HG03565 (cell line): ENCODE data around the gene SFSWAP.

Source experiments
- ATAC-seq: cut with Tn5 transposase; IDR thresholded peaks from one replicate; pipeline ENCODE4 v1.9.1; 2021; ENCODE audit warnings: mild to moderate bottlenecking, moderate library complexity; ENCODE audit not compliant: unreplicated experiment

SFSWAP gene

DNA sequence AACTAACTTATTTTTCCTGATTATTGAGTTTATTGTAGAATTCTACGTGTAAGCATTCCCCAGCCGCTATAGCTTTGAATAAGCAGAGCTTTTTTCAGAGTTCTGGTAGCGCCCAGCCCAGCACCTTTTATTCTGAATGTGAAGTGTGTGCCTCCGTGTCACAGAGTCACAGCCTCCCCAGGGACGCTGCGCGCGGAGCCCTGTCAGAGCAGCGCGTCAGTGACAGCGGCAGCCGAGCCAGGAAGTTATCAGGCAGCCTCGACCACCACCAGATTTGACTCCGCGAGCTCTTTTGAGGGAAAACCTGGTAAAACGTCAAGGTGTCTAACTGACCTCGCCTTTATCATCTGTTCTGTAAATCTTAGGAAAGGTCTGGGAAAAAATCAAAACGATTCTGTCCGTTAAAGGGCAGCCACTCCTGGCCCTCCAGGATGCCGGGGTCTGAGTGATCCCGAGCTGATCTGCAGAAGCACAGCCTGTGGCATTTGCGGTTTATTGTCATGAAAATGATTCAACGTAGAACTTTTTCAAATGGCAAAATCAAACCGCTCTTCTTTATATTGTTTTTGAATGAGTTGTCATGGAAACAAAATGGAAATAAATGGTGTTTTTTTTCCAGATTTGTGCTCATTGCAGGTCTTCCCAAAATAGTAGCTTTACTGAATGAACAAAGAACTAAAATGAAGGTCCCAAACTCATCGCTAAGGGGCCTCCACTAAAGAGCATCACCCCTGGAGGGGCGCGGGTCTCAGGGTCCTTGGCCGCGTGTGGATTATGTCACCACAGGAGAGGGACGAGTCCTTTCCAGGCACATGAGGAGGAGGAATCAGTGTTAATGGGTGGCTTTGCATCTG is 74.2 kb downstream of the SFSWAP start:
- ATAC-seq: no peak

DNA sequence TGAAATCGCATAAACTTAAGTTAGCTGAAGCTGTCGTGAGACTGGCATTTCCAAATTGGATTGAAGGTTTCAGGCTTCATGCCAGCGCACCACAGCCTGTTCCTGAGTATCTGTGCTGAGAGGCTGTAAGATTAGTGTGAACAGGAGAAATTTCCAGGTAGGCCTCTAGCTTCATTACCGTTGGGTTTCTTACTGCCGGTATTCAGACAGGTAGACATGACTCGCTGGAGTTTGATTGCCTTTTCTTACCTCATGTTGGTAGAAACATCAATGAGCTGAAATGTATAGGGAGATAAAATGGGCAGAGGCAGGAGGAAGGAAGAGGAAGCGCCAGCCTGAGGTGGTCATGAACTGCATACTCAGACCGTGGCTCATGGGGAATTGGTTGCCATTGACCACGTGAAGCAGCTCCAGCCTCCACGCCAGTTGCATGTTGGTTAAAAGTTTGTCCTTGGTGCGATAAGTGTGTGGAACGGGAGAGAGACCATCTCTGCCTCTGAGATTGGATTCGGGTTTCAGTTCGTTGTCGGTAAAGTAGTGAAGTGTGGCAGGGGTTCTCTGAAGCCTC is 75.0 kb downstream of the SFSWAP start:
- ATAC-seq: no peak

DNA sequence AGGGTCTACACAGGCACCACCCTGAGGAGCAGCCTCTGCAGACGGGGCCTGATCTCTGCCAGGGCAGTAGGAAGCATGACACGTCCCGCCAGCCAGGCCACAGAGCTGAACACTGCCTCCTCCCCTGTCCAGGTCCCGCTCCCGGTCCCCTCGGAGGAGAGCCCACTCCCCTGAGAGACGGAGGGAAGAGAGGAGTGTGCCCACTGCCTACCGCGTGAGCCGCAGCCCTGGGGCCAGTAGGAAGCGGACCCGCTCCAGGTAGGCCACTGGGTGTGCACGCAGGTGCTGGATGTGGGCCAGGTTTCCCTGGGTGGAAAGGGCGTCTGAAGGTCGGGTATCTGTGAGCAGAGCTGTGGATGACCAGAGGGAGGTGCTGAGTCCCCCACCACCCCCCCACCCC is 75.4 kb downstream of the SFSWAP start:
- ATAC-seq: no peak

DNA sequence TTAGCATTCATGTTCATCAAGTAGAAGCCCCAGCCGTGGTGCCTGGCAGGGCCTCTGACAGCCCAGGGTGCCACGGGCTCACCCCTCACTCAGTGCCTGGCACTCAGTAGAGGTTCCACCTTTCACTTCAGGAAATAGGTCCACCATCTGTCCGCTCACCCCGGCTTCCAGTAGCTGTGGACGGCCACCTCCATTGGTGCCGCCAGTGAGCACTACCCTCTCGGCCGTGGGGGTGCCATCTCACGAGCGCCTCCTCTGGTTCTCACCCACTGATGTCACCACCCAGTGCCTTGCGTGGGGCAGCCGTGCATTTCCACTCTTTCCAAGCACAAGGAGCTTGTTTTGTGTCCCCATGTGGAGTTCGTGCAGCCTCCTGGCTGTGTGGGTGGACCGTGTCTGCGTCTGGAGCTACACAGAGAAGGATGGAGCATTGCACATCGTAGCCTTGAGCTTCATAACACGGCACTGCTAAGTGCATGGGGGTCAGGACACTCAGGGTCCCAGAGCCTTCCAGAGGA is 76.3 kb downstream of the SFSWAP start:
- ATAC-seq: no peak

DNA sequence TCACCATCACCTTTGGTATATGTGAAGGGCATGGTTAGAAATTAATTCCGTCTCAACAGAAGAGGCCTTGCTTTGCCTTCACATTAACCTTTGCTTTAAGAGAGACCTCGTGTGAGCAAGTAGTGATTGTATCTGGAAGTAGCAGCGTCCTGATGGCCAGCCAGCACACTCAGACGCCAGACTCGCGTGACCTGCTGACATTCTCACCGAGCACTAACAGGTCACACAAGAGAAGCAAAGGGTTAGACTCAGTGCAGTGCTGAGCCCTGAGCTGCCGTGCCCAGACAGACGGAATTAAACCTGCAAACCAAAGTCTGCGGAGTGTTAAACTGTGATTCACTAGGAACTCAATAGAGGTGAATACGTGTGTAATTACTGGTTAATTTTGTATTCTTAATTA is 77.2 kb downstream of the SFSWAP start:
- ATAC-seq: no peak

DNA sequence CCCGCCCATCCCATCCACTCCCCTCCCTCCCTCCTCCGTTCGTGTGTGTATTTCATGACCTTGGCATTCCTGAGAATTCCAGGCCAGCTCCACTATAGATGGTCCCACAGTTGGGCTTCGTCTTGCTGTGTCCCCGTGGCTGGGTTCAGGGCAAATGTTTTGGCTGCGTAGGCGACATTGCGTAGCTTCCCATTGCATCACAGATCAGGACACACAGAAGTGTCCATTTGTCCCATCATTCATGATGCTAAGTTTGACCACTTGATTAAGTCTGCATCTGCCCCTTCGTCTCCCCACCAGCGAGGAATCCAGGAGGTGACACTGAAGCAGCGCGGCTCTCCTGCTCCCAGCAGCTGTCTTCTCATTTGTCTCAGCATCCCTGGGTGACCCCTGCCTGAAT is 78.7 kb downstream of the SFSWAP start:
- no peak for ATAC-seq

DNA sequence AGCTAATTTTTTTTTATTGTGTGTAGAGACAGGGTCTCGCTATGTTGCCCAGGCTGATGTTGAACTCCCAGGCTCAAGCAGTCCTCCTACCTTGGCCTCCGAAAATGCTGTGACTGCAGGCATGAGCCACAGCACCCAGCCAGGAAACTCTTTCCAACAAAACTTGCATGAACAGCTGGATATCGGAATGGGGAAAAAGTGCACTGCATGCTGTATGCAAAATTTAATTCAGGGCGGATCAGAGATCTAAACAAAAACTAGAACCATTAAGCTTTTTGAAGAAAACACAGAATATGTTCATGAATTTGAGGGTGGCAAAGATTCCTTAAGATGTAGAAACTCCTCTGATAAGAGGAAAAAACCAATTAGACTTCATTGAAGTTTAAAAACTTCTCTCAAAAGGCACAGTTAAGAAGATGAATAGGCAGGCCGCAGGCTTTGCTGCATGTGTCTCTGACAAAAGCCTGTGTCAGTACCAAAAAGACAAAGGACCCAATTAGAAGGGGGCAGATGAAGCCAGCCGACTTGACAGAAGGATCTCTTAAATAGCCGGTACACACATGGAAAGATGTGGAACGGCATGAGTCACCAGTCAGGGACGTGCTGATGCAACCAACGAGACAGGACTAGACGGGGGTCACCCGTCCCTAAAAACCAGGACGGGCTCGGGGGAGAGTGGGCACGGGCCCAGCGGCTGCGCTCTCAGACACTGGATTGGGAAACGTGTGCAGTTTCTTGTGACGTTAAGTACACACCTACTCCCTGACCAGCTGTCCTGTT is 82.5 kb downstream of the SFSWAP start:
- ATAC-seq: no peak

DNA sequence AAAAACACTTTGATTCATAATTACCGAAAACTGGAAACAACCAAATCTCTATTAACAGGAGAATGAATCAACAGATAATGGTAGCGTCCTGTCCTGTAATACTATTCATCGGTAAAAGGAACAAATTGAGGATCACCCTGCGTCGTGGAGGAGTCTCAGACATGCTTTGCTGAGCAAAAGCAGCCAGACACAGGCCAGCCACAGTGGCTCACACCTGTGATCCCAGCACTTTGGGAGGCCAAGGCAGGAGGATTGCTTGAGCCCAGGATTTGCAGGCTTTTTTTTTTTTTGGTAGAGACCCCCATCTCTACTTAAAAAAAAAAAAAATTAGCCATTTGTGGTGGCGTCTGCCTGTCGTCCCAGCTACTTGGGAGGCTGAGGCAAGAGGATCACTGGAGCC is 83.2 kb downstream of the SFSWAP start:
- ATAC-seq: no peak

DNA sequence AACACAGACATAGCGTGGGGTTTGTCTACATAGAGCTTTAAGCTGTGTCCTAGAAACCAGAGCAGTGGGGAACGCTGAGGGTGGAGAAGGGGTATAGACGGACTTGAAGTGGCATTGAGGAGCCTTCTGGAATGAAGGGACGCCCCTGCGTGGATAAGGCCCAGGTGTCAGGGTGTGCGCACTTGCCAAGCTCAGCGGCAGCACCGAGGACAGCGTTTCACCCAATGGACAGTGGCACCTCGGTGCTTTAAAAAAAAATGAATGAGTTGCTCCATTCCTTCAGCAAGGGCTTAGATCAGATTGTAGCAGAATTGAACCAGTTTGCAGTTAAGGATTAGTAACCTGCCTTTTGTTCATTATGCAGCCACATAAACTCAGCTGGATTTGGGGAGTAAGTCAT is 83.7 kb downstream of the SFSWAP start:
- no peak for ATAC-seq

DNA sequence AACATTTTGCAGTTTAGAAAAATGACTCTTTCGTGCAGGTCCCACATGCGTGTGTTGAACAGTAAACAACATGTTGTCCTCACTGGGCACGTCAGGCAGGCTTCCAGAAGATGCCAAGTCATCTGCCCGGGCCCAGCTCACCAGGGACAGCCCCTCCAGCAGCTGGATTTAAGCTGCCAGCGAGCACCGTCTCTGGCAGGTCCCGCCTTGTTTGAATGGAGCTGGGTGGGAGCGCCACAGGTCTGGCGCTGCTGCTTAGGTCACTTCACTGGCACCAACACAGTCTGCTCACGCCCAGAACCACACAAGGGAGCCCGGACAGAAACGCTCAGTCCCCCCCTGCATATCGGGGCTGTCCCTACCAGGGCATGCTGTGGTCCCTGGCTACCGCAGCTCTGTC is 84.2 kb downstream of the SFSWAP start:
- no peak for ATAC-seq

DNA sequence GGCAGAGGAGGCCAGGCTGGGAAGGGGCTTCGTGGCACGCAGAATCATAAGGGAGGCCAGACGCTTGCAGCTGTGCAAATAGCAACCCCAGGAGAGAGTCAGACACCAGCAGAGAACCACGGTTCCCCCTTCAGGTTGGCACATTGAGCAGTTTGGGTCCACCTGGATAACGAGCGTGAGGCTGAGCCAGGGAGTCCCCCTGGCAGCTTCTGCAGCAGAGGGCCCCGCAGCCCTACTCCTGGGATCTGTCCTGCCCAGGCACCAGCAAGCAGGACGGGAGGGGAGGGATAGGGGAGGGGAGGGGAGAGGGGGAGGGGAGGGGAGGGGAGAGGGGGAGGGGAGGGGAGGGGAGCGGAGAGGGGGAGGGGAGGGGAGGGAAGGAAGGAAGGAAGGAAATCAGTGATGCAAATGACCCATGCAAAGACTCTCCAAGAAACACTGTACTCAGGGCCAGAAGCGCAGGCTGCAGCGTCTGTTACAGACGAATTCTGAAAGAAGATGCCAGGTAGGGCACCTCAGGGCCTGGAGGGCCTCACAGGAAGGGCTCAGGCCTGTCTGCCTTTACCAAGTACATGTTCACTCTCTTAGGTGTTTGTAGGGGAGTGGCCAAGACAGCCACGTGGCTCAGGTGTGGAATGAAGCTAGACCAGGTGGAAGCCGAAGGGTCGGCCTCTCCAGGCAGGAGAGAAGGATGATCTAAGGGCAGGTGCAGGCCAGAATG is 85.0 kb downstream of the SFSWAP start:
- ATAC-seq: no peak

DNA sequence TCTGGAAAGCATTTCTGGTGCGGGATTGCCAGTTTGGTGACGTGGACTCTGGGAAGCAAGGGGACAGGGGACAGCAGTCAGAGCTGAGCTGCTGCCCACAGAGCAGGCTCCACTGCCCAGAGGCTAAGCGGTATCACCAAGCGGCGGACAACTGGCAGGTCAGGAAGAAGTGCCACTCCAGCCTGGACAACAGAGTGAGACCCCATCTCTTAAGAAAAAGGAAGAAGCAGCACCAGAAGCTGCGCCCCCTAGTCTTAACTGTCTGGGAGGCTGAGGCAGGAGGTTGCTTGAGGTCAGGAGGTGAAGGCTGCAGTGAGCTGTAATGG is 85.5 kb downstream of the SFSWAP start:
- no peak for ATAC-seq

DNA sequence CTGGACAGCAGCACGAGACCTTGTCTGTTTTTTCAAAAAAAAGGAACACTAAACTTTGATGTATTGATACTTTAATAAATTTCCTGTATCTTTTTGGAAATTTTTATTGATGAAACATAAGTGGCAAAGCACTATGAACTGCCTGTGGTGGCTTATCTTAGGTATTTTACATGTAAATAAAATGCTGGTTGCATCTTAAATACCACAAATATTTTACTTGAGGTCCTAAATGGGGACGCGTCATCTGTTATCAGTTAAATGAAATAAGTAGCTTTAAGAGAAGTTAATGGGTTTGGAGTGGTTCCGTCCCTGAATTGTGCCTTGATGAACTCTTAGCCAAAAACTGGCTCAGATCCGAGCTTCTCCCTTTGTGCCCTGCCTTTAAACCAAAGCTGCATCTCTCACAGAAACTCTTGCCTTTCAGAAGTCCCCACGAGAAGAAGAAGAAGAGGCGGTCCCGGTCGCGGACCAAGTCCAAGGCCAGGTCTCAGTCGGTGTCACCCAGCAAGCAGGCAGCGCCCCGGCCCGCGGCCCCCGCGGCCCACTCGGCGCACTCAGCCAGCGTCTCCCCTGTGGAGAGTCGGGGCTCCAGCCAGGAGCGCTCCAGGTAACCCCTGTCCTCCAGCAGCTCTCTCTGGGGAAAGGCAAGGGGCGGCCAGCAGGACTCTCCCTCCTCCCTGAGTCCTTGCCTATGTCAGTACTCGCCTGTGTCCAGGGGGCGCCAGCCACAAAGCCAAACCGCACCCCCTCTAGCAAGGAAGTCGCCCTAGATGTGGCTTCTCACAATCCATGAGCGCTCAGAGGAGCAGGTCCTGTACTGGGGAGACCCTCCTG is 86.1 kb downstream of the SFSWAP start:
- ATAC-seq: no peak

DNA sequence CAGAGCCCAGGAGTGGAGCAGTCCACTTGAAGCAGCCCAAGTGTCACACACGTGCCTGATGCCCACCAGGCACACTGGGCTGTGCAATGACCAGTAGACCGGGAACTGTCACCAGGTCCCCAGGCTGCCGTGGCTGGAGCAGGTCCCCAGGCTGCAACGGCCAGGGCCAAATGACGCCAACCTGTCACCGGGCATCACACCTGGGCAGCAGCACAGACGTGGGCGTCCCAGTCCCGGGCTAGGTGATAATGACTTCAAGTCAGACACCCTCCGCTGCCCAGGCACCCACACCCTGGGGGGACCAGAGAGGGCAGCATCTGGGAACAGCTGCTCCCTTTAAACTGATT is 86.7 kb downstream of the SFSWAP start:
- ATAC-seq: no peak

DNA sequence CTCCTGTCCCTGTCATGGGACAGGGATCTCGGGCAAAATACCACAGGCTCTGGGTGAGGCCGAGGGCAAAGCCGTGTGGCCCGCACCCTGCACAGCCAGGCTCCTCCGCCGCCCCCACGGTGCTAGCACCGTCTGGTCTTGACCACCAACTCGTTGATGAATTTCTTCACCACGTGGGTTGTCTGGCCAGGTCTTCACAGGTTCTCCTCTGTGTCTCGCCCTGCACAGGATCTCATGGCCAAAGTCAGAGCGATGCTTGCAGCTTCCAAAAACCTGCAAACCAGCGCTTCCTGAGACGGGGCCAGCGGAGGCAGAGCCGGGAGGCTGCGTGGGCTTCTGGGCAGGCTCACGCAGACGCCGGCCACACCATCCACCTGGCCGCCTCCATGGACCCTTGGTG is 88.3 kb downstream of the SFSWAP start:
- ATAC-seq: no peak

DNA sequence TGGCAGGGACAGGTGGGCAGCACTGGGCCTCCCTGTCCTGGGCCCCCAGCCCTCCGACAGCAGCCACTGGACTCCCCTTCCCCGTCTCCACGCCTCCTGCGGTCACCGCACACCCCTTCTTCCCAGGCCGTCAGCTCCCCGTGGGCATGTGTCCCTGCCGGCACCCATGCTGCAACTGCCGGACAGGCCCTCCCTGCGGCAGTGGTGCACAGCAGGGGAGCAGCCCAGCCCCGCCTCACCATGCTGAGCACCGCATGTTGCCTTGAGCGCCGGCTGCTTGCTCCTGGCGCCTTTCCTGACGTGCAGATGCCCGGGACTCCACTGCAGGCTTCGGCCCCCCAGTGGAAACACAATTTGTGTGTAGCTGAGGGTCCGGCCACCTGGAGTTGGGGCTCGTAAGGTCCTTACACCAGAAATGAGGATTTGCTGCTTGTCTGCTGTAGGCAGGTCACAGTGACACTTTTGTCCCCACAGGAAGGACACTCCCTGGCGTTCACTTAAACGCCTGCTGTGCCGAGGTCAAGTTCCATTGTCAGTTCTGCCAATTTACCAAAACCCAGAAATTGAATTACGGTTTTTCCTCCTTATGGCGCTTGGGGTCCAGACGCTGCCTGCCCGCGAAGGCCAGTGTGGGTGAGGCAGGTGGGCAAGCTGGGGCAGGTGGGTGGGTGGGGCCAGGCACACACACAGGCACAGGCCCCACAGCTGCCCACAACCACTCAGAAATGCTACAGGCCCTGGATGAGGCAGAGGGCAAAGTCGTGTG is 89.1 kb downstream of the SFSWAP start:
- no peak for ATAC-seq

DNA sequence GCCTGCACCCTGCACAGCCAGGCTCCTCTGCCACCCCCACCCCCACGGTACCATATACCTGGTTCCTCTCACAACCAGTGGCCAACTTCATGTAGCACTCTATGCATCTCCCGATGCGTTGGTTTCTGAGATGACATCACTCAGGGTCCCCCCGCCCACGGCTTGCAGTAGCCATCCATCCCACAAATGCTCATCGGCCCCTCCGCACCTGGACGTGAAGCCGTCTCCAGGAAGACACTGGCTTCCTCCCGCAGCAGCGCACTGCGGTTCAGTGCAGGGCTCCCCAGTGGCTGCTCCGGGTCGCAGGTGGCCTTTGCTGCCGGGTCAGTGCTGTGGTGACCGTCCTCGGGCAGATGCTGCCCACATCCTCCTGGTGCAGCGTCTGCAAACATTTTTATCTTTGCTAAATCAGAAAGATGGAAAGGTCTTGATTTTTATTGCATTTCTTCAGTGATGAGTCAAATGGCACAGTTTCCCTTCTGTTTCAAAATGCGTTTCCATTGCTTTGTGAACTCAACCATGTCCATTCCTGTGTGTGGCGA is 89.8 kb downstream of the SFSWAP start:
- ATAC-seq: no peak

DNA sequence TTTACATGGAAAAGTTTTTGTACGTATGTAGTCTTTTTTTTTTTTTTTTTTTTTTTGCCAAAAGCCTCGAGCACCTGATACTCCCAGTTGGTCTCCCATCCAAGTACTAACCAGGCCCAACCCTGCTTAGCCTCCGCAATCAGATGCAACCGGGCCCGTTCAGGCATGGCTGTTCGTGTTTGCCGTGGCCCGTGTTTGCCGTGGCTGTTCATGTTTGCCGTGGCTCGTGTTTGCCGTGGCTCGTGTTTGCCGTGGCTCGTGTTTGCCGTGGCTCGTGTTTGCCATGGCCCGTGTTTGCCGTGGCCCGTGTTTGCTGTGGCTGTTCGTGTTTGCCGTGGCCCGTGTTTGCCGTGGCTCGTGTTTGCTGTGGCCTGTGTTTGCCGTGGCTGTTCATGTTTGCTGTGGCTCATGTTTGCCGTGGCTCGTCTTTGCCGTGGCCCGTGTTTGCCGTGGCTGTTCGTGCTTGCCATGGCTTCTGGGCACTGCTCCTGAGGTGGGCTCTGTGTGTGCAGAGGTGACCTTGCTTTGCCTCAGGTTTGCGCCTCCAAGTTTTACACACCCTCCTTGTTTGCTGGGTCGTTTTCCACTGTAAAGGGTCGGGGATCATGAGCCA is 90.5 kb downstream of the SFSWAP start:
- no peak for ATAC-seq

DNA sequence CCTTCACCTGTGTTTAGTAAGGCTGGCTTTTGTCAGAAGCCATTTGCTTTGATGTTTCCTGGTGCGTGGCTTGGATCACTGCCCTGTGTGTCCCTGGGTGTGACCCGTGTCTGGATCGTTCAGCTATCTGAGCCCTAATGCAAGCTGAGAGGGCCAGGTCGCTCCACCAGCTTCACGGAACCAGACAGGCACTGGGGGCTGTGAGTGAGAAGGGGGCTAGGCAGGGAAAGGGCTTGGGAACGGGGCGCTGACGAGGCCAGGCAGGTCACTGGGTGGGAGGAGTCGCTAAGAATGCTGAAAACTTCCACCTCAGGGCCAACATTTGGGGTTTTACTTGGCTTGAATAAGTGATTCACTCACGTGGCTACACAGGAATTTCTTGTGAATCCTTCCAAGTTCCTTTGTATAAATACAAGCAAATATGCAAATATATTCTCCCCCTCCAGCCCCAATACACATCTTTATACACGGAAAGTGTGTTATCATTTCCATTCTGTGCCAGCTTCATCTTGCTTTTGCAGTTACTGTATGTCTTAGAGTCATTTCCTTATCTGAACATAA is 93.2 kb downstream of the SFSWAP start:
- ATAC-seq: no peak
